Suprapubic skin (tissue), 3 donors: ENCODE results near the gene DCST2.

ENCODE experiments used
- CTCF ChIP-seq, 2 donors: fragments of 200-600 bp in 1 of 2; fragments of 450-650 bp in 1 of 2; sonication (generic) in 1 of 2; IDR thresholded peaks; one replicate each; pipeline ENCODE4 v1.5.1; 2016 to 2019; ENCODE audit warnings: antibody characterized with exemption in 2 of 2, mild to moderate bottlenecking in 1 of 2, moderate library complexity in 1 of 2
- EP300 ChIP-seq: sonication (generic); formaldehyde crosslinking; IDR thresholded peaks from one replicate; pipeline ENCODE4 v1.6.1; 2017; ENCODE audit warnings: antibody characterized with exemption

GRCh38 chr1:155032886-155033285 is 695 bp downstream of the DCST2 start:
- TF ChIP-seq EP300: no peak
- TF ChIP-seq CTCF (IDR thresholded peaks at IDR 0.05): no peak
